SK-N-MC (cell line): Measurements from ENCODE around the gene CYTH2.

Experiments used
- DNase-seq: peaks from one replicate; pipeline ENCODE4 v3.0.0-alpha.2; 2011; ENCODE audit warnings: low read depth, low spot score
- H3K27ac ChIP-seq: fragments of 200-600 bp; sonication (generic); 2 replicates; pipeline ENCODE4 v1.5.1; 2016; ENCODE audit warnings: mixed run types
- H3K36me3 ChIP-seq: fragments of 200-600 bp; sonication (generic); 2 replicates; pipeline ENCODE4 v1.6.1; 2017; ENCODE audit warnings: antibody characterized with exemption, low read length, mixed read lengths; ENCODE audit not compliant: insufficient read depth
- H3K4me3 ChIP-seq: fragments of 200-600 bp; sonication (generic); 2 replicates; pipeline ENCODE4 v1.5.1; 2016
- H3K9ac ChIP-seq: fragments of 200-600 bp; sonication (generic); 2 replicates; pipeline ENCODE4 v1.8.0; 2017; ENCODE audit warnings: mixed run types, mixed read lengths; ENCODE audit not compliant: insufficient read length
- H3K9me3 ChIP-seq: fragments of 200-600 bp; sonication (generic); 2 replicates; pipeline ENCODE4 v1.6.1; 2017; ENCODE audit warnings: low read depth, mild to moderate bottlenecking, antibody characterized with exemption, low read length, moderate library complexity, mixed read lengths
- EZH2 ChIP-seq: fragments of 200-600 bp; sonication (generic); IDR thresholded peaks from one replicate; pipeline ENCODE4 v1.6.1; 2017; ENCODE audit warnings: antibody characterized with exemption
- FOXP2 ChIP-seq: optimal IDR thresholded peaks from 2 replicates; pipeline ENCODE3; 2011; ENCODE audit warnings: mild to moderate bottlenecking, moderate library complexity; ENCODE audit not compliant: insufficient read depth; ENCODE audit errors: extremely low read length, control extremely low read depth
- POLR2AphosphoS5 ChIP-seq: IDR thresholded peaks from 2 replicates; pipeline ENCODE4 v1.6.1; 2012; ENCODE audit warnings: mild to moderate bottlenecking, low read depth, low read length, borderline replicate concordance

Gene CYTH2

GRCh38 chr19:48524221-48524620 lies 55.1 kb downstream of the CYTH2 start:
- peaks cover 6% of the 10 kb centered on the region; the same call in 1 of the 2 replicates for H3K9me3 ChIP-seq
- H3K9ac ChIP-seq = no peak overlapping the region
- no peak overlapping the region for H3K4me3 ChIP-seq
- no peak for TF ChIP-seq EZH2
- no peak for TF ChIP-seq FOXP2
- TF ChIP-seq POLR2AphosphoS5 = no peak
- H3K36me3 ChIP-seq = no peaks in the 10 kb centered on the region
- DNase-seq = no peak
- no peak overlapping the region for H3K27ac ChIP-seq

GRCh38 chr19:48524732-48525131 lies 55.6 kb downstream of the CYTH2 start:
- no peak for DNase-seq
- no peaks in the 10 kb centered on the region for H3K36me3 ChIP-seq
- peaks cover 6% of the 10 kb centered on the region; the same call in 1 of the 2 replicates for H3K9me3 ChIP-seq
- H3K27ac ChIP-seq = no peak overlapping the region
- no peak for TF ChIP-seq POLR2AphosphoS5
- TF ChIP-seq FOXP2 = no peak
- no peak for TF ChIP-seq EZH2
- no peak overlapping the region for H3K4me3 ChIP-seq
- no peak overlapping the region for H3K9ac ChIP-seq

GRCh38 chr19:48529156-48529555 lies 60.0 kb downstream of the CYTH2 start:
- Histone ChIP-seq H3K4me3 (no peak overlapping the region), H3K36me3 (no peaks in the 10 kb centered on the region), H3K9ac (no peak overlapping the region), H3K27ac (no peak overlapping the region), H3K9me3 (peaks cover 5% of the 10 kb centered on the region; the same call in 1 of the 2 replicates)
- no peak for DNase-seq
- no peak for TF ChIP-seq EZH2
- TF ChIP-seq POLR2AphosphoS5 = no peak
- no peak for TF ChIP-seq FOXP2

- Histone ChIP-seq H3K36me3 (no peaks in the 10 kb centered on the region), H3K27ac (no peak overlapping the region), H3K9ac (no peak overlapping the region), H3K4me3 (no peak overlapping the region), H3K9me3 (peaks cover 3% of the 10 kb centered on the region; the same call in 1 of the 2 replicates)
- TF ChIP-seq FOXP2 (no peak), EZH2 (no peak), POLR2AphosphoS5 (no peak)
- no peak for DNase-seq
Observed at GRCh38 chr19:48530066-48530720, 61.0 kb downstream of the CYTH2 start.

- Histone ChIP-seq H3K36me3 (no peaks in the 10 kb centered on the region), H3K9me3 (peaks cover 3% of the 10 kb centered on the region; the same call in 1 of the 2 replicates), H3K4me3 (no peak overlapping the region), H3K27ac (no peak overlapping the region), H3K9ac (no peak overlapping the region)
- TF ChIP-seq EZH2 = no peak
- no peak for TF ChIP-seq FOXP2
- TF ChIP-seq POLR2AphosphoS5 = no peak
- DNase-seq = no peak
Observed at GRCh38 chr19:48530770-48531169, 61.6 kb downstream of the CYTH2 start.
